Spleen (tissue), 7 donors: ENCODE results near the gene LRRC47.

Experiments used
- POLR2A ChIP-seq, 3 donors: fragments of 450-650 bp; IDR thresholded peaks; one replicate each; pipeline ENCODE4 v1.5.1; 2017; ENCODE audit warnings: antibody characterized with exemption in 3 of 3, mild to moderate bottlenecking in 1 of 3
- TF ChIP-seq, protein P1 (sequence below), 11 experiments: fragments of 200-600 bp in 7 of 11; fragments of 450-650 bp in 4 of 11; sonication (generic) in 4 of 11; IDR thresholded peaks in 8 of 11; conservative IDR thresholded peaks in 3 of 11; 1 replicate in 7 of 11; 2 replicates in 4 of 11; pipeline versions ENCODE4 v1.4.0 to v1.8.0; 2016 to 2021; ENCODE audit warnings: antibody characterized with exemption in 11 of 11, inconsistent platforms in 4 of 11, mild to moderate bottlenecking in 1 of 11
- donor health status: DM: no; HTN: no; CAD: no; lungs with moderate emphysema.
- donor health status: DM: no; HTN: no; CAD: no.
- donor health status: DM: no; HTN: no; CAD: no.

DNA sequence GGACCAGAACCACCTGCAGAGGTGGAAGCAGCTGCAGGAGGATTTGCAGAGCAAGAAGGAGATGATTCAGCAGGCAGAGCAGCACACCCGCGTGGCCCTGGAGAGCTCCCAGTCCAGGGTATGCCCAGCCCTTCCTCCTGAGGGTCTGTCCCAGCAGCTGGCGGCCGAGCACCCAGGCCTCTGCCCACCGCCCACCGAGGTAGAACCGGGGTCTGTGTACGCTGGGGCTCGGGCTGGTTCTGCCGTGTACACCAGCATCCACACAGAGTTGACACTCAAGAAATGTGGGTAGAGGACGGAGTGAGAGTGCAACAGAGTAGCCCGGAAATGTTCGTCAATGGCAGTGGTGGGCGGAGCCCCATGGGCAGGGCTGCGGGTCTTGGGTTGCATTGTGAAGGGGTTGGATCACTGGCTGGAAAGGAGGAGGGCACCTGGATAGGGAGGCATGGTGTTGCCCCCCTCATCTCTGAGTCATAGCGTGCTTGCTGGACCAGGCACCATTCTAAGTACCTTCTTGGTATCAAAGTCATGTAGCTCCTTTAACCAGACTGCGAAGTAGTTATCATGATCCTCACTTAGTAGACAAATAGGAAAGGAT, 28.9 kb downstream of the LRRC47 start:
- TF ChIP-seq POLR2A (IDR thresholded peaks at IDR 0.05), result no peak
- TF ChIP-seq, protein P1, sequence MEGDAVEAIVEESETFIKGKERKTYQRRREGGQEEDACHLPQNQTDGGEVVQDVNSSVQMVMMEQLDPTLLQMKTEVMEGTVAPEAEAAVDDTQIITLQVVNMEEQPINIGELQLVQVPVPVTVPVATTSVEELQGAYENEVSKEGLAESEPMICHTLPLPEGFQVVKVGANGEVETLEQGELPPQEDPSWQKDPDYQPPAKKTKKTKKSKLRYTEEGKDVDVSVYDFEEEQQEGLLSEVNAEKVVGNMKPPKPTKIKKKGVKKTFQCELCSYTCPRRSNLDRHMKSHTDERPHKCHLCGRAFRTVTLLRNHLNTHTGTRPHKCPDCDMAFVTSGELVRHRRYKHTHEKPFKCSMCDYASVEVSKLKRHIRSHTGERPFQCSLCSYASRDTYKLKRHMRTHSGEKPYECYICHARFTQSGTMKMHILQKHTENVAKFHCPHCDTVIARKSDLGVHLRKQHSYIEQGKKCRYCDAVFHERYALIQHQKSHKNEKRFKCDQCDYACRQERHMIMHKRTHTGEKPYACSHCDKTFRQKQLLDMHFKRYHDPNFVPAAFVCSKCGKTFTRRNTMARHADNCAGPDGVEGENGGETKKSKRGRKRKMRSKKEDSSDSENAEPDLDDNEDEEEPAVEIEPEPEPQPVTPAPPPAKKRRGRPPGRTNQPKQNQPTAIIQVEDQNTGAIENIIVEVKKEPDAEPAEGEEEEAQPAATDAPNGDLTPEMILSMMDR (IDR thresholded peaks at IDR 0.05 in 8 of 11, conservative IDR thresholded peaks at IDR 0.05 in 3 of 11), result no peak
